ENCODE data around the gene KLHL10.
"Not testable (repeated sequence)": the region's sequence is repeated elsewhere in the genome, so short reads cannot be mapped to it uniquely, and the experiment has no call there.

The KLHL10 gene

GRCh38 chr17:41851382-41851781, 13.8 kb downstream of the KLHL10 start:
- DNase-seq (ENCODE audit: low read depth): not testable (repeated sequence)

- DNase-seq (ENCODE audit: low read depth): no peak
Observed at GRCh38 chr17:41860254-41860931, 22.8 kb downstream of the KLHL10 start.

GRCh38 chr17:41863074-41863848, 25.6 kb downstream of the KLHL10 start:
- no peak for DNase-seq (ENCODE audit: low read depth)

GRCh38 chr17:41864498-41864835, 26.8 kb downstream of the KLHL10 start:
- no peak for DNase-seq (ENCODE audit: low read depth)

- peak; percentile 79 for DNase-seq (ENCODE audit: low read depth)
Observed at GRCh38 chr17:41864836-41865595, 27.4 kb downstream of the KLHL10 start, which contains the start of gene KLHL11. KLHL11 (minus strand) TSS chr17:41865423; CDS start chr17:41865370, 53 bp downstream.

- DNase-seq (ENCODE audit: low read depth): no peak
Observed at GRCh38 chr17:41865596-41865893, 27.9 kb downstream of the KLHL10 start.

- DNase-seq (ENCODE audit: low read depth): no peak
Observed at GRCh38 chr17:41868568-41868967, 30.9 kb downstream of the KLHL10 start.

- no peak for DNase-seq (ENCODE audit: low read depth)
Observed at GRCh38 chr17:41869426-41869825, 31.8 kb downstream of the KLHL10 start.

- no peak for DNase-seq (ENCODE audit: low read depth)
Observed at GRCh38 chr17:41870097-41870496, 32.5 kb downstream of the KLHL10 start.

- no peak for DNase-seq (ENCODE audit: low read depth)
Observed at GRCh38 chr17:41870627-41871026, 33.0 kb downstream of the KLHL10 start.

- DNase-seq (ENCODE audit: low read depth): no peak
Observed at GRCh38 chr17:41871789-41872188, 34.2 kb downstream of the KLHL10 start.

- no peak for DNase-seq (ENCODE audit: low read depth)
Observed at GRCh38 chr17:41873559-41874292, 36.1 kb downstream of the KLHL10 start.

- DNase-seq (ENCODE audit: low read depth): not testable (repeated sequence)
Observed at GRCh38 chr17:41874293-41874670, 36.7 kb downstream of the KLHL10 start.

GRCh38 chr17:41880130-41880529, 42.5 kb downstream of the KLHL10 start:
- no peak for DNase-seq (ENCODE audit: low read depth)

GRCh38 chr17:41882756-41883155, 45.1 kb downstream of the KLHL10 start:
- no peak for DNase-seq (ENCODE audit: low read depth)

- DNase-seq (ENCODE audit: low read depth): no peak
Observed at GRCh38 chr17:41885733-41886132, 48.1 kb downstream of the KLHL10 start.

- no peak for DNase-seq (ENCODE audit: low read depth)
Observed at GRCh38 chr17:41888332-41888965, 50.8 kb downstream of the KLHL10 start.

GRCh38 chr17:41891135-41892020, 53.8 kb downstream of the KLHL10 start:
- no peak for DNase-seq (ENCODE audit: low read depth)

GRCh38 chr17:41892021-41892376, 54.4 kb downstream of the KLHL10 start:
- no peak for DNase-seq (ENCODE audit: low read depth)

- DNase-seq (ENCODE audit: low read depth): no peak
Observed at GRCh38 chr17:41893384-41893783, 55.8 kb downstream of the KLHL10 start.

GRCh38 chr17:41894791-41895331, 57.2 kb downstream of the KLHL10 start:
- no peak for DNase-seq (ENCODE audit: low read depth)

All from T-helper 22 cell (primary cell).